CD14-positive monocyte (primary cell): Measurements from ENCODE around the gene KCNMA1. TPM values are rescaled to one million over a fixed set of nuclear protein-coding genes. Genes with fewer than 3 reads are reported as not detected.

Experiments
- DNase-seq, 3 donors: peaks; one replicate each; pipeline ENCODE4 v3.0.0-alpha.2; 2011 to 2022
- H2AFZ ChIP-seq: 2 replicates; pipeline ENCODE4 v1.6.0; 2012; ENCODE audit warnings: mild to moderate bottlenecking, low read depth, low read length, inconsistent platforms; ENCODE audit not compliant: insufficient read depth, poor library complexity, severe bottlenecking
- H3K27ac ChIP-seq, 2 donors: 1 replicate in 1 of 2; 2 replicates in 1 of 2; pipeline ENCODE4 v1.5.1; 2012 to 2013; ENCODE audit warnings: low read length in 2 of 2, control low read depth in 1 of 2, inconsistent platforms in 1 of 2, low read depth in 1 of 2, mild to moderate bottlenecking in 1 of 2
- H3K27me3 ChIP-seq, 2 donors: one replicate each; pipeline versions ENCODE4 v1.6.0 to v1.6.1; 2011 to 2013; ENCODE audit warnings: low read length in 2 of 2; ENCODE audit not compliant: control insufficient read depth in 2 of 2, insufficient read depth in 2 of 2
- H3K36me3 ChIP-seq, 2 donors: replicated peaks in 1 of 2; 1 replicate in 1 of 2; 2 replicates in 1 of 2; pipeline versions ENCODE4 v1.5.1 to v1.6.1; 2012 to 2013; ENCODE audit warnings: low read length in 2 of 2, control low read depth in 1 of 2, inconsistent platforms in 1 of 2, mild to moderate bottlenecking in 1 of 2; ENCODE audit not compliant: insufficient read depth in 2 of 2, control insufficient read depth in 1 of 2
- H3K4me1 ChIP-seq, 2 donors: 1 replicate in 1 of 2; 2 replicates in 1 of 2; pipeline versions ENCODE4 v1.5.1 to v1.6.1; 2012 to 2013; ENCODE audit warnings: low read length in 2 of 2, control low read depth in 1 of 2, inconsistent platforms in 1 of 2, mild to moderate bottlenecking in 1 of 2, moderate library complexity in 1 of 2; ENCODE audit not compliant: insufficient read depth in 2 of 2, control insufficient read depth in 1 of 2
- H3K4me2 ChIP-seq: replicated peaks from 2 replicates; pipeline ENCODE3; 2012; ENCODE audit warnings: low read length, moderate library complexity, mild to moderate bottlenecking; ENCODE audit not compliant: poor library complexity, severe bottlenecking; ENCODE audit errors: extremely low read depth
- H3K4me3 ChIP-seq, 3 experiments: fragments of 200-600 bp in 1 of 3; sonication (generic) in 1 of 3; replicated peaks in 1 of 3; 1 replicate in 2 of 3; 2 replicates in 1 of 3; pipeline ENCODE4 v1.5.1; 2011 to 2013; ENCODE audit warnings: low read length in 3 of 3, mild to moderate bottlenecking in 3 of 3, control low read depth in 2 of 3, low read depth in 2 of 3, inconsistent platforms in 1 of 3, moderate library complexity in 1 of 3
- H3K79me2 ChIP-seq: 2 replicates; pipeline ENCODE4 v1.6.0; 2012; ENCODE audit warnings: mild to moderate bottlenecking, control low read depth, inconsistent platforms, low read length, moderate library complexity; ENCODE audit not compliant: insufficient read depth
- H3K9ac ChIP-seq: 2 replicates; pipeline ENCODE4 v1.6.0; 2017; ENCODE audit warnings: low read length, mild to moderate bottlenecking; ENCODE audit not compliant: insufficient read depth, poor library complexity, severe bottlenecking
- H3K9me3 ChIP-seq, 2 donors: replicated peaks in 1 of 2; 1 replicate in 1 of 2; 2 replicates in 1 of 2; pipeline versions ENCODE4 v1.5.1 to v1.6.1; 2012 to 2013; ENCODE audit warnings: low read length in 2 of 2, control low read depth in 1 of 2; ENCODE audit not compliant: control insufficient read depth in 1 of 2, insufficient read depth in 1 of 2
- H4K20me1 ChIP-seq: 2 replicates; pipeline ENCODE4 v1.6.0; 2012; ENCODE audit warnings: mild to moderate bottlenecking, low read length, control low read depth, moderate library complexity; ENCODE audit not compliant: insufficient read depth
- H3K27ac Mint-ChIP-seq, 7 donors: one replicate each; pipeline ENCODE4 v1.8.0; 2020; ENCODE audit warnings: mild to moderate bottlenecking in 7 of 7, mixed read lengths in 7 of 7, moderate library complexity in 6 of 7, inconsistent platforms in 2 of 7
- H3K27me3 Mint-ChIP-seq, 3 donors: one replicate each; pipeline ENCODE4 v1.8.0; 2021 to 2022; ENCODE audit warnings: low read depth in 3 of 3, mild to moderate bottlenecking in 3 of 3, mixed read lengths in 3 of 3, moderate library complexity in 3 of 3, inconsistent platforms in 1 of 3
- H3K36me3 Mint-ChIP-seq, 2 donors: one replicate each; pipeline ENCODE4 v1.8.0; 2020; ENCODE audit warnings: mixed read lengths in 2 of 2, inconsistent platforms in 1 of 2, mild to moderate bottlenecking in 1 of 2
- H3K4me1 Mint-ChIP-seq: one replicate; pipeline ENCODE4 v1.8.0; 2020; ENCODE audit warnings: mild to moderate bottlenecking, mixed read lengths
- H3K4me3 Mint-ChIP-seq, 2 donors: one replicate each; pipeline ENCODE4 v1.8.0; 2020; ENCODE audit warnings: mild to moderate bottlenecking in 2 of 2, mixed read lengths in 2 of 2, moderate library complexity in 1 of 2
- H3K9me3 Mint-ChIP-seq, 7 donors: one replicate each; pipeline ENCODE4 v1.8.0; 2020 to 2022; ENCODE audit warnings: mixed read lengths in 7 of 7, mild to moderate bottlenecking in 6 of 7, moderate library complexity in 6 of 7, inconsistent platforms in 2 of 7
- CTCF ChIP-seq: fragments of 200-600 bp; IDR thresholded peaks from one replicate; pipeline ENCODE4 v1.8.0; 2022; ENCODE audit warnings: antibody characterized with exemption, mild to moderate bottlenecking
- WGBS: methylation state at CpG from one replicate; pipeline ENCODE4 v1.1.5; 2013; ENCODE audit warnings: missing lambda C conversion rate; ENCODE audit not compliant: insufficient coverage; 5-methylcytosine and 5-hydroxymethylcytosine counted together
- intact Hi-C, 2 donors: fragments of 100-400 bp; cut with micrococcal nuclease; formaldehyde crosslinking; loops; one replicate each; pipeline versions ENCODE4 v1.15.0 to v1.15.1; 2023
- polyA plus RNA-seq, 3 donors: library from polyadenylated mRNA; depleted of rRNA in 1 of 3; unstranded in 2 of 3; stranded (reverse) in 1 of 3; fragments of 300-500 nt in 2 of 3; fragments of >200 nt in 1 of 3; fragmentation: Illumina TruSeq in 2 of 3; gene quantifications; 1 replicate in 2 of 3; 2 replicates in 1 of 3; pipeline ENCODE4 v1.2.3, GENCODE V29; 2012 to 2021

Gene KCNMA1
- polyA plus RNA-seq, 3 donors: 0.11 to 1.0 TPM; not detected in 1

- H3K27me3 ChIP-seq: no peaks in the 10 kb centered on the region
- no peaks in the 10 kb centered on the region for H3K4me1 Mint-ChIP-seq
- no peak overlapping the region for H3K27ac Mint-ChIP-seq
- no peaks in the 10 kb centered on the region for H3K79me2 ChIP-seq
- no peak overlapping the region for H3K27ac ChIP-seq
- H4K20me1 ChIP-seq: no peaks in the 10 kb centered on the region
- DNase-seq: no peak
- H3K9me3 ChIP-seq: no peaks in the 10 kb centered on the region
- H3K4me1 ChIP-seq: peaks cover 0 to under 1% of the 10 kb centered on the region in 2 donors
- H3K4me3 ChIP-seq: no peak overlapping the region
- H3K27me3 Mint-ChIP-seq: peaks cover 1 to 2% (median 1%) of the 10 kb centered on the region in 3 donors
- H3K36me3 ChIP-seq: no peaks in the 10 kb centered on the region
- intact Hi-C loops: no loop called here
- no peak overlapping the region for H3K9ac ChIP-seq
- no peaks in the 10 kb centered on the region for H3K36me3 Mint-ChIP-seq
- no peak for TF ChIP-seq CTCF
- WGBS: no CpG with 5 or more reads among the region's 1 CpG
- no peak overlapping the region for H3K4me2 ChIP-seq
- H3K4me3 Mint-ChIP-seq: no peak overlapping the region
- H3K9me3 Mint-ChIP-seq: peaks cover 0 to 3% (median 0%) of the 10 kb centered on the region in 7 donors
- no peak overlapping the region for H2AFZ ChIP-seq
Measured at GRCh38 chr10:77086081-77086480, 551.5 kb downstream of the KCNMA1 start.

GRCh38 chr10:77085344-77085743 is 552.3 kb downstream of the KCNMA1 start:
- peaks cover 0 to 2% (median 1%) of the 10 kb centered on the region in 3 donors for H3K27me3 Mint-ChIP-seq
- Histone ChIP-seq H2AFZ (no peak overlapping the region), H3K36me3 (no peaks in the 10 kb centered on the region), H3K4me2 (no peak overlapping the region), H3K27ac (no peak overlapping the region), H3K4me1 (peaks cover 4 to 8% of the 10 kb centered on the region in 2 donors), H3K9me3 (no peaks in the 10 kb centered on the region), H3K9ac (no peak overlapping the region), H3K79me2 (no peaks in the 10 kb centered on the region), H3K27me3 (no peaks in the 10 kb centered on the region), H4K20me1 (no peaks in the 10 kb centered on the region), H3K4me3 (no peak overlapping the region)
- no peaks in the 10 kb centered on the region for H3K36me3 Mint-ChIP-seq
- H3K4me1 Mint-ChIP-seq: peaks cover 6% of the 10 kb centered on the region
- peaks cover 0 to 3% (median 0%) of the 10 kb centered on the region in 7 donors for H3K9me3 Mint-ChIP-seq
- H3K4me3 Mint-ChIP-seq: no peak overlapping the region
- no peak for TF ChIP-seq CTCF
- intact Hi-C loops: no loop called here
- no CpG with 5 or more reads among the region's 4 CpGs for WGBS
- no peak overlapping the region for H3K27ac Mint-ChIP-seq
- DNase-seq: no peak
